GM12875 (cell line): ENCODE measurements around the gene ADAMTSL1.

ENCODE experiments used
- H3K4me3 ChIP-seq: one replicate; pipeline ENCODE4 v1.5.1; 2011; ENCODE audit warnings: low read depth, low read length, control low read depth
- CTCF ChIP-seq: IDR thresholded peaks from 2 replicates; pipeline ENCODE4 v1.5.1; 2011; ENCODE audit warnings: low read depth, mild to moderate bottlenecking, control low read depth, inconsistent platforms, low read length, moderate library complexity, borderline replicate concordance; ENCODE audit not compliant: insufficient read depth

The ADAMTSL1 gene

GRCh38 chr9:18771011-18771410, 297.1 kb downstream of the ADAMTSL1 start:
- H3K4me3 ChIP-seq, result no peak overlapping the region
- no peak for TF ChIP-seq CTCF

GRCh38 chr9:18771763-18772162, 297.8 kb downstream of the ADAMTSL1 start:
- no peak for TF ChIP-seq CTCF
- H3K4me3 ChIP-seq, result no peak overlapping the region

- no peak overlapping the region for H3K4me3 ChIP-seq
- TF ChIP-seq CTCF, result no peak
Measured at GRCh38 chr9:18775241-18775640, 301.3 kb downstream of the ADAMTSL1 start.

GRCh38 chr9:18775930-18776329, 302.0 kb downstream of the ADAMTSL1 start:
- TF ChIP-seq CTCF, result no peak
- H3K4me3 ChIP-seq, result no peak overlapping the region

GRCh38 chr9:18776836-18777820, 303.2 kb downstream of the ADAMTSL1 start:
- H3K4me3 ChIP-seq, result no peak overlapping the region
- no peak for TF ChIP-seq CTCF

- TF ChIP-seq CTCF, result no peak
Measured at GRCh38 chr9:18778147-18778546, 304.2 kb downstream of the ADAMTSL1 start.

GRCh38 chr9:18778846-18779245, 304.9 kb downstream of the ADAMTSL1 start:
- no peak overlapping the region for H3K4me3 ChIP-seq
- TF ChIP-seq CTCF, result no peak

More at GRCh38 chr9:18778147-18778546, 304.2 kb downstream of the ADAMTSL1 start:
- H3K4me3 ChIP-seq, result no peak overlapping the region
